Measurements from ENCODE around the gene SIAH3.
A peak's percentile ranks its signal among the peaks of the same experiment; 100 is the strongest.

SIAH3 gene, protein sequence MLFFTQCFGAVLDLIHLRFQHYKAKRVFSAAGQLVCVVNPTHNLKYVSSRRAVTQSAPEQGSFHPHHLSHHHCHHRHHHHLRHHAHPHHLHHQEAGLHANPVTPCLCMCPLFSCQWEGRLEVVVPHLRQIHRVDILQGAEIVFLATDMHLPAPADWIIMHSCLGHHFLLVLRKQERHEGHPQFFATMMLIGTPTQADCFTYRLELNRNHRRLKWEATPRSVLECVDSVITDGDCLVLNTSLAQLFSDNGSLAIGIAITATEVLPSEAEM

DNA sequence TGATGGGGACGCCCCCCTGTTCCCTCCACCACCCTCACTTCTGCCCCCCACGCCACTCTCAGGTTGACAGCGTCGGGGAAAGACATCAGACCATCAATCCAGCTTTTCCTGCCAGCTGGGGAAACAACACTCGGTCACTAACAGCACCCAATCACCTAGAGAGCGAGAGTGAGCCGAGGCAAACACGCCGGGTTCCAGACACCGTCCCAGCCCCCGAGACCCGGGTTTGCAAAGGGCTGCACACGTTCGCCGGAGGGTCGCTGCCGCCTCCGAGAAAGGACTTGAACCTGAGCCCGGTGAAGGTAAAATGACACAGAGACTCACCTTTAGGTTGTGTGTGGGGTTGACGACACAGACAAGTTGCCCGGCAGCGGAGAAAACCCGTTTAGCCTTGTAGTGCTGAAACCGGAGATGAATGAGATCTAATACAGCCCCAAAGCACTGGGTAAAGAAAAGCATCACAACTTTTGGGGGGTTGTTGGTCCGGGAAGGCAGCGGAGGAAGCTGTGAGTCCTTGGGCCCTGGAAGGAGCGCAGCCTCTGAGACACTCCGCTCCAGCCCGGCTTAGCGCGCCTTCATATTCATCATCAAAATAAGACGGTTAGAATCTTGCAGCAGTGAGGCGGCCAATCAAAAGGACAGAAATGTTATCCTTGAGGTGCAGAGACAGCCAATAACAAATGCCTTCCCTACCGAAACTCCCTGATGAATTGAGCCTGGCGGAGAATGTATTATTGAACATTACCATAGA, at the start of gene SIAH3:
TSS of gene SIAH3 (minus strand) at position 583 of the 751 bp plus-strand sequence. CDS start at position 459, 124 bp downstream.
- Mint-ChIP-seq H3K36me3 (ENCODE audit: insufficient read depth) (peaks cover 5% of the 10 kb centered on the region), H3K27ac (ENCODE audit: low read depth) (no peak within 1 kb of the TSS), H3K4me3 (peak within 1 kb of the TSS; percentile 71), H3K27me3 (peaks cover 81% of the 10 kb centered on the region), H3K4me1 (peaks cover 25% of the 10 kb centered on the region), H3K9me3 (peaks cover 5% of the 10 kb centered on the region)
- DNase-seq (ENCODE audit: low spot score in 2 of 2) (no peak), ATAC-seq (replicated peaks; ENCODE audit: extremely low read depth, poor library complexity, severe bottlenecking) (peak; percentile 30)

GRCh38 chr13:45899406-45899805, 47.9 kb upstream of the SIAH3 start:
- no peak overlapping the region for H3K27ac Mint-ChIP-seq (ENCODE audit: low read depth)
- no peaks in the 10 kb centered on the region for H3K36me3 Mint-ChIP-seq (ENCODE audit: insufficient read depth)
- ATAC-seq (replicated peaks; ENCODE audit: extremely low read depth, poor library complexity, severe bottlenecking) (no peak), DNase-seq (ENCODE audit: low spot score in 2 of 2) (no peak)
- peaks cover 41% of the 10 kb centered on the region for H3K27me3 Mint-ChIP-seq
- H3K9me3 Mint-ChIP-seq = no peaks in the 10 kb centered on the region
- H3K4me3 Mint-ChIP-seq = no peak overlapping the region
- no peaks in the 10 kb centered on the region for H3K4me1 Mint-ChIP-seq

- Mint-ChIP-seq H3K36me3 (ENCODE audit: insufficient read depth) (no peaks in the 10 kb centered on the region), H3K27me3 (peaks cover 41% of the 10 kb centered on the region), H3K4me3 (no peak overlapping the region), H3K27ac (ENCODE audit: low read depth) (no peak overlapping the region), H3K9me3 (no peaks in the 10 kb centered on the region), H3K4me1 (no peaks in the 10 kb centered on the region)
- no peak for DNase-seq (ENCODE audit: low spot score in 2 of 2)
- ATAC-seq (replicated peaks; ENCODE audit: extremely low read depth, poor library complexity, severe bottlenecking) = no peak
These were observed 46.0 kb upstream of the SIAH3 start for GRCh38 chr13:45897562-45897961.

GRCh38 chr13:45896285-45896684, 44.7 kb upstream of the SIAH3 start:
- H3K4me1 Mint-ChIP-seq = no peaks in the 10 kb centered on the region
- no peaks in the 10 kb centered on the region for H3K9me3 Mint-ChIP-seq
- DNase-seq (ENCODE audit: low spot score in 2 of 2) = no peak
- ATAC-seq (replicated peaks; ENCODE audit: extremely low read depth, poor library complexity, severe bottlenecking) = no peak
- no peak overlapping the region for H3K27ac Mint-ChIP-seq (ENCODE audit: low read depth)
- H3K27me3 Mint-ChIP-seq = peaks cover 53% of the 10 kb centered on the region
- H3K4me3 Mint-ChIP-seq = no peak overlapping the region
- H3K36me3 Mint-ChIP-seq (ENCODE audit: insufficient read depth) = no peaks in the 10 kb centered on the region

DNA sequence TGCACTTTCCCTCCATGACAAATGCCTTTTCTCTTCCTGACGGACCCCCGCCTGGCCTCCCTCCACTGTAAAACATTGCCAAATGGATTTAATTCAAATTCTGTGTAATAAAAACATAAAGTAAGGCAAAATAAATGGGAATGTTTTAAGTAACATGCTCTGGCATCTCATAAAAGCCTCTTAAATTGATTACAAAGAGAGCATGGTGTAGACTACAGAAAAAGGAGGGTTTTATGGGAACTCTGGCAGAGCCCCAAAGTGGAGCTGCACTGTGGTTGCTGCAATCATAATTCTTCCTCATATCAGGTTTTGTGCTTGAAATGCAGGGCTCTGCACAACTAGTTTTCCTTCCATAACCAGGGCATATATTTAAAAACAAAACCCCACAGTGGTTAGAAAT, 44.3 kb upstream of the SIAH3 start:
- H3K27ac Mint-ChIP-seq (ENCODE audit: low read depth) = no peak overlapping the region
- no peak for ATAC-seq (replicated peaks; ENCODE audit: extremely low read depth, poor library complexity, severe bottlenecking)
- no peak overlapping the region for H3K4me3 Mint-ChIP-seq
- no peak for DNase-seq (ENCODE audit: low spot score in 2 of 2)
- no peaks in the 10 kb centered on the region for H3K36me3 Mint-ChIP-seq (ENCODE audit: insufficient read depth)
- no peaks in the 10 kb centered on the region for H3K9me3 Mint-ChIP-seq
- no peaks in the 10 kb centered on the region for H3K4me1 Mint-ChIP-seq
- H3K27me3 Mint-ChIP-seq = peaks cover 53% of the 10 kb centered on the region

DNA sequence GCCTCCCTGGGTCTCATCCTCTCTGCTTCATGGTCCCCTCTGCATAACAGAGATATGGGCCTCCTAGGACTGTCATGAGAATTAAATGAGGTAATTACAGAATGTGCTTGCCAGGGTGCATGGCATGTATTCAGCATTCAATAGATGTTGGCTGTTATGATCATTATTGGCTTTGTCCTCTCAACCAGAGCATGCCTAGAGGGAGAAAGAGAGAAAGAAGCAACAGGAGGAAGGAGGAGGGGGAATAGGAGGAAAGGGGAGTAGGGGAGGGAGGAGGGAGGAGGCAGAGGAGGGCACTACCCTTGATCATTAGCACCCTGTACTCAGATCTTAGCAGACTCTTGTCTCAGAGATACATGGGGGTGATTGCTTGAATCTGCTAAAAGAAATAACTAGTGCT, 41.0 kb upstream of the SIAH3 start:
- no peak for ATAC-seq (replicated peaks; ENCODE audit: extremely low read depth, poor library complexity, severe bottlenecking)
- H3K36me3 Mint-ChIP-seq (ENCODE audit: insufficient read depth) = no peaks in the 10 kb centered on the region
- peaks cover 55% of the 10 kb centered on the region for H3K27me3 Mint-ChIP-seq
- no peak overlapping the region for H3K27ac Mint-ChIP-seq (ENCODE audit: low read depth)
- no peak overlapping the region for H3K4me3 Mint-ChIP-seq
- no peaks in the 10 kb centered on the region for H3K9me3 Mint-ChIP-seq
- H3K4me1 Mint-ChIP-seq = no peaks in the 10 kb centered on the region
- DNase-seq (ENCODE audit: low spot score in 2 of 2) = no peak

GRCh38 chr13:45889590-45890243, 38.2 kb upstream of the SIAH3 start:
- ATAC-seq (replicated peaks; ENCODE audit: extremely low read depth, poor library complexity, severe bottlenecking) (no peak), DNase-seq (ENCODE audit: low spot score in 2 of 2) (no peak)
- H3K27ac Mint-ChIP-seq (ENCODE audit: low read depth) = no peak overlapping the region
- no peaks in the 10 kb centered on the region for H3K36me3 Mint-ChIP-seq (ENCODE audit: insufficient read depth)
- peaks cover 47% of the 10 kb centered on the region for H3K27me3 Mint-ChIP-seq
- no peaks in the 10 kb centered on the region for H3K9me3 Mint-ChIP-seq
- H3K4me3 Mint-ChIP-seq = no peak overlapping the region
- H3K4me1 Mint-ChIP-seq = no peaks in the 10 kb centered on the region

DNA sequence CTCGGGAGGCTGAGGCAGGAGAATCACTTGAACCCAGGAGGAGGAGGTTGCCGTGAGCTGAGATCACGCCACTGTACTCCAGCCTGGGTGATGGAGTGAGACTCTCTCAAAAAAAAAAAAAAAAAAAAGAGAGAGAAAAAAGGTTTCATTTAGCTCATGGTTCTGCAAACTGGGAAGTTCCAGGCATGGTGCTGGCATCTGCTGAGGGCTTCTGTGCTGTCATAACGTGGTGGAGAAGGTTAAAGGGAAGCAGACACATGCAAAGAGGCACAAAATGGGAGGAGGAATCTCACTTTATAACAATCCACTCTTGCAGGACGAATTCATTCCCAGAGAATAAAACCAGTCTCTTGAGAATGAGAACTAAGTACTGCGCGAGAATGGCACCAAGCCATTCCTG, 34.9 kb upstream of the SIAH3 start:
- Mint-ChIP-seq H3K4me1 (no peaks in the 10 kb centered on the region), H3K4me3 (no peak overlapping the region), H3K36me3 (ENCODE audit: insufficient read depth) (no peaks in the 10 kb centered on the region), H3K27ac (ENCODE audit: low read depth) (no peak overlapping the region), H3K9me3 (no peaks in the 10 kb centered on the region), H3K27me3 (peaks cover 47% of the 10 kb centered on the region)
- DNase-seq (ENCODE audit: low spot score in 2 of 2) = no peak
- no peak for ATAC-seq (replicated peaks; ENCODE audit: extremely low read depth, poor library complexity, severe bottlenecking)

DNA sequence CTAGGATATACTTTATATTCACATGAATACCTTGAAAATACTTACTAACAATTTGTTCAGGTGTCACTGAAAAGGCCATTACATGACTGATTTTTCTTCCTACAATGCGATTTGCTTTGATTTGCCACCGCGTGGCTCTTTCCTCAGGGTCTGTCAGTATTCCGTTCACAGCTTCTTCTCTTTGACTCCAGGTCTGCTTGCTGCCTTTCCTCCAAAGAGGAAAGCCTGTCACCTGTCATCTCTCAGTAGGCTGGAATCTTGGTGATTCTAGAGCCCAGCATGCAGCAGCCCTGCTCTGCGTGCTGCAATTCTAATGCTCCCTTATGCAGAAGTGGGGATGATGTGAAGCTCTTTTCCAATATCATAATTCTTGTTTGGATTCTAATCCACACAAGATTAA, 33.6 kb upstream of the SIAH3 start:
- Mint-ChIP-seq H3K36me3 (ENCODE audit: insufficient read depth) (no peaks in the 10 kb centered on the region), H3K27ac (ENCODE audit: low read depth) (no peak overlapping the region), H3K9me3 (no peaks in the 10 kb centered on the region), H3K27me3 (peaks cover 41% of the 10 kb centered on the region), H3K4me1 (no peaks in the 10 kb centered on the region), H3K4me3 (no peak overlapping the region)
- ATAC-seq (replicated peaks; ENCODE audit: extremely low read depth, poor library complexity, severe bottlenecking) (no peak), DNase-seq (ENCODE audit: low spot score in 2 of 2) (no peak)

DNA sequence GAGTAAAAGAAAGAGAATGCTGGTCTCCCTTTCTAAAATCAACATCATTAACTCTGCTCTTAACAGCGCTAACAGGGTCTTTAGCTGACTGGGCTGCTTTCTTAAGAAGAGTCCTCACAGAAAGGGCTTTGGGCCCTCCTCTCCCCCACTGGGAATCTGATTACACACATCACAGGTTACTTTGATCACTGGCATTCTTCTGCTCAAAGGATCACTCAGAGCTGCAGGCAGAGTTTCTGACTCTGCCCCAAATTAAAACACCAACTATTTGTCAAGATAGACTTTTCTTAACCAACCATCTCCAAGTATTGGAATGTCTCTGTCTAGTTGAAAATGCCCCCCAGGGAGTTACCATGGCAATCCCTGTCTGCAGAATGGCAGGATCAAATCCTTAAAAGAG, 31.1 kb upstream of the SIAH3 start:
- ATAC-seq (replicated peaks; ENCODE audit: extremely low read depth, poor library complexity, severe bottlenecking) = no peak
- Mint-ChIP-seq H3K9me3 (no peaks in the 10 kb centered on the region), H3K4me1 (no peaks in the 10 kb centered on the region), H3K27me3 (peaks cover 32% of the 10 kb centered on the region), H3K27ac (ENCODE audit: low read depth) (no peak overlapping the region), H3K36me3 (ENCODE audit: insufficient read depth) (no peaks in the 10 kb centered on the region), H3K4me3 (no peak overlapping the region)
- no peak for DNase-seq (ENCODE audit: low spot score in 2 of 2)

GRCh38 chr13:45881353-45881752, 29.8 kb upstream of the SIAH3 start:
- peaks cover 29% of the 10 kb centered on the region for H3K27me3 Mint-ChIP-seq
- ATAC-seq (replicated peaks; ENCODE audit: extremely low read depth, poor library complexity, severe bottlenecking) (no peak), DNase-seq (ENCODE audit: low spot score in 2 of 2) (no peak)
- no peaks in the 10 kb centered on the region for H3K9me3 Mint-ChIP-seq
- no peaks in the 10 kb centered on the region for H3K36me3 Mint-ChIP-seq (ENCODE audit: insufficient read depth)
- H3K4me1 Mint-ChIP-seq = no peaks in the 10 kb centered on the region
- H3K27ac Mint-ChIP-seq (ENCODE audit: low read depth) = no peak overlapping the region
- H3K4me3 Mint-ChIP-seq = no peak overlapping the region

GRCh38 chr13:45880242-45880641, 28.7 kb upstream of the SIAH3 start:
- H3K9me3 Mint-ChIP-seq = no peaks in the 10 kb centered on the region
- no peak overlapping the region for H3K4me3 Mint-ChIP-seq
- DNase-seq (ENCODE audit: low spot score in 2 of 2) (no peak), ATAC-seq (replicated peaks; ENCODE audit: extremely low read depth, poor library complexity, severe bottlenecking) (no peak)
- no peak overlapping the region for H3K27ac Mint-ChIP-seq (ENCODE audit: low read depth)
- no peaks in the 10 kb centered on the region for H3K36me3 Mint-ChIP-seq (ENCODE audit: insufficient read depth)
- no peaks in the 10 kb centered on the region for H3K4me1 Mint-ChIP-seq
- peaks cover 35% of the 10 kb centered on the region for H3K27me3 Mint-ChIP-seq

GRCh38 chr13:45879666-45880065, 28.1 kb upstream of the SIAH3 start:
- H3K27me3 Mint-ChIP-seq = peaks cover 38% of the 10 kb centered on the region
- DNase-seq (ENCODE audit: low spot score in 2 of 2) (no peak), ATAC-seq (replicated peaks; ENCODE audit: extremely low read depth, poor library complexity, severe bottlenecking) (no peak)
- no peaks in the 10 kb centered on the region for H3K9me3 Mint-ChIP-seq
- no peak overlapping the region for H3K4me3 Mint-ChIP-seq
- no peak overlapping the region for H3K27ac Mint-ChIP-seq (ENCODE audit: low read depth)
- no peaks in the 10 kb centered on the region for H3K36me3 Mint-ChIP-seq (ENCODE audit: insufficient read depth)
- no peaks in the 10 kb centered on the region for H3K4me1 Mint-ChIP-seq
